Lower leg skin (tissue), 4 donors: ENCODE data around the gene ASAH2B. TPM values are rescaled to one million over a fixed set of nuclear protein-coding genes. Genes with fewer than 3 reads are reported as not detected.

Experiments
- DNase-seq, 2 donors: peaks; one replicate each; pipeline ENCODE4 v3.0.0-alpha.2; 2019; ENCODE audit warnings: low spot score in 2 of 2
- H3K4me3 ChIP-seq: fragments of 200-600 bp; sonication (generic); 2 replicates; pipeline ENCODE4 v1.5.1; 2017; ENCODE audit warnings: mild to moderate bottlenecking, low read depth; ENCODE audit not compliant: poor library complexity, severe bottlenecking
- POLR2A ChIP-seq, 2 donors: fragments of 450-650 bp; IDR thresholded peaks; one replicate each; pipeline ENCODE4 v1.6.1; 2016 to 2017; ENCODE audit warnings: antibody characterized with exemption in 2 of 2, mild to moderate bottlenecking in 1 of 2, moderate library complexity in 1 of 2
- WGBS, 2 donors: methylation state at CpG; one replicate each; pipeline ENCODE4 v1.1.5; 2018; 5-methylcytosine and 5-hydroxymethylcytosine counted together
- intact Hi-C: fragments of 100-400 bp; cut with DNase I; formaldehyde crosslinking; loops from one replicate; pipeline ENCODE4 v1.15.0; 2023; ENCODE audit warnings: low total_unique reads
- total RNA-seq, 4 donors: library from RNA; depleted of rRNA; stranded (reverse); fragments of >200 nt; gene quantifications; one replicate each; pipeline ENCODE4 v1.1.0, GENCODE V29; 2016
- TF ChIP-seq, protein P1 (sequence below), 3 donors: fragments of 450-650 bp; IDR thresholded peaks; one replicate each; pipeline ENCODE4 v1.5.1; 2016; ENCODE audit warnings: antibody characterized with exemption in 3 of 3, mild to moderate bottlenecking in 3 of 3, moderate library complexity in 2 of 3

ASAH2B gene
- total RNA-seq, 4 donors from 2014 or later, result 1.2 to 4.0 (median 2.5) TPM

GRCh38 chr10:50807851-50808776, 68.4 kb downstream of the ASAH2B start:
- no peak for DNase-seq
- TF ChIP-seq, protein P1, sequence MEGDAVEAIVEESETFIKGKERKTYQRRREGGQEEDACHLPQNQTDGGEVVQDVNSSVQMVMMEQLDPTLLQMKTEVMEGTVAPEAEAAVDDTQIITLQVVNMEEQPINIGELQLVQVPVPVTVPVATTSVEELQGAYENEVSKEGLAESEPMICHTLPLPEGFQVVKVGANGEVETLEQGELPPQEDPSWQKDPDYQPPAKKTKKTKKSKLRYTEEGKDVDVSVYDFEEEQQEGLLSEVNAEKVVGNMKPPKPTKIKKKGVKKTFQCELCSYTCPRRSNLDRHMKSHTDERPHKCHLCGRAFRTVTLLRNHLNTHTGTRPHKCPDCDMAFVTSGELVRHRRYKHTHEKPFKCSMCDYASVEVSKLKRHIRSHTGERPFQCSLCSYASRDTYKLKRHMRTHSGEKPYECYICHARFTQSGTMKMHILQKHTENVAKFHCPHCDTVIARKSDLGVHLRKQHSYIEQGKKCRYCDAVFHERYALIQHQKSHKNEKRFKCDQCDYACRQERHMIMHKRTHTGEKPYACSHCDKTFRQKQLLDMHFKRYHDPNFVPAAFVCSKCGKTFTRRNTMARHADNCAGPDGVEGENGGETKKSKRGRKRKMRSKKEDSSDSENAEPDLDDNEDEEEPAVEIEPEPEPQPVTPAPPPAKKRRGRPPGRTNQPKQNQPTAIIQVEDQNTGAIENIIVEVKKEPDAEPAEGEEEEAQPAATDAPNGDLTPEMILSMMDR (IDR thresholded peaks at IDR 0.05), result no peak
- TF ChIP-seq POLR2A (IDR thresholded peaks at IDR 0.05), result no peak
- H3K4me3 ChIP-seq, result no peak overlapping the region
- 30 to 44% methylated on average over 1 of the region's 1 CpG for WGBS, 2 donors
- intact Hi-C loops, result no loop called here

Other genes with a start within 250 kb of the ASAH2B start
- gene SGMS1, start 116.0 kb upstream of the ASAH2B start, total RNA-seq, result 100 to 1,000 TPM; 153 to 235 (median 186) TPM
- gene A1CF, start 145.7 kb downstream of the ASAH2B start, total RNA-seq, result not detected